ENCODE measurements around the gene IGFBP7. TPM values are rescaled to one million over a fixed set of nuclear protein-coding genes. Genes with fewer than 3 reads are reported as not detected.

IGFBP7 gene
- total RNA-seq, 8 experiments from 2014 or later: 0.58 to 255 (median 49.7) TPM

GRCh38 chr4:56981795-56982201, 128.4 kb downstream of the IGFBP7 start:
- no peak for ATAC-seq (replicated peaks in 6 of 8)
- 57 to 93% (median 85%) methylated on average over 3 to 4 of the region's 4 CpGs for WGBS, 10 experiments

More at GRCh38 chr4:56981795-56982201, 128.4 kb downstream of the IGFBP7 start:
- in situ Hi-C loops (cut with MboI; ENCODE audit: low pct_unique_long_range_greater_than_20kb in 2 of 9, low sequenced_read_pairs in 9 of 9, unreplicated experiment in 9 of 9): no loop called here
- no peak overlapping the region for H3K4me3 ChIP-seq
- H3K27ac ChIP-seq: no peak overlapping the region
- H3K4me1 ChIP-seq (replicated peaks in 1 of 2): peaks cover 8 to 21% of the 10 kb centered on the region in 2 donors

Other genes with a start within 250 kb of the IGFBP7 start
- 10 to 100 TPM in 5 of 8 experiments, 1 to 10 TPM in 3; 7.1 to 45.6 (median 19.0) TPM for gene REST, start 202.5 kb downstream of the IGFBP7 start, total RNA-seq
- 10 to 100 TPM; 13.4 to 22.5 (median 16.6) TPM for gene NOA1, start 132.8 kb downstream of the IGFBP7 start, total RNA-seq
- gene POLR2B, start 131.5 kb downstream of the IGFBP7 start, total RNA-seq: 100 to 1,000 TPM in 7 of 8 experiments, 10 to 100 TPM in 1; 88.1 to 129 (median 108) TPM